GM21360 (cell line): ENCODE measurements around the gene HSPA1A.
A peak's percentile ranks its signal among the peaks of the same experiment; 100 is the strongest.

ENCODE experiments used
- ATAC-seq: cut with Tn5 transposase; IDR thresholded peaks from one replicate; pipeline ENCODE4 v1.9.1; 2021; ENCODE audit warnings: mild to moderate bottlenecking, moderate library complexity; ENCODE audit not compliant: unreplicated experiment

Gene HSPA1A

DNA sequence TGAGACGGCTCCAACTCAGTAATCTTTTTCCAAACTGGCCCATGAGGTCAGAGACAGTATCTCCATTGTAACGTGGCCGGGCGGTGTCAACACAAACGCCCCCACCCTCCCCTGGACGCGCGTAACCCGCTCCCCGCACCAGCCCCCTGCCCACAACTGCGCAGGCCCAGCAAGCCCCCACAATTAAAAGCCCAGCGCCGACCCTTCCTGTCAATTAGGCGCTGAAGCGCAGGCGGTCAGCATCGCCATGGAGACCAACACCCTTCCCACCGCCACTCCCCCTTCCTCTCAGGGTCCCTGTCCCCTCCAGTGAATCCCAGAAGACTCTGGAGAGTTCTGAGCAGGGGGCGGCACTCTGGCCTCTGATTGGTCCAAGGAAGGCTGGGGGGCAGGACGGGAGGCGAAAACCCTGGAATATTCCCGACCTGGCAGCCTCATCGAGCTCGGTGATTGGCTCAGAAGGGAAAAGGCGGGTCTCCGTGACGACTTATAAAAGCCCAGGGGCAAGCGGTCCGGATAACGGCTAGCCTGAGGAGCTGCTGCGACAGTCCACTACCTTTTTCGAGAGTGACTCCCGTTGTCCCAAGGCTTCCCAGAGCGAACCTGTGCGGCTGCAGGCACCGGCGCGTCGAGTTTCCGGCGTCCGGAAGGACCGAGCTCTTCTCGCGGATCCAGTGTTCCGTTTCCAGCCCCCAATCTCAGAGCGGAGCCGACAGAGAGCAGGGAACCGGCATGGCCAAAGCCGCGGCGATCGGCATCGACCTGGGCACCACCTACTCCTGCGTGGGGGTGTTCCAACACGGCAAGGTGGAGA, at the start of gene HSPA1A, which contains the start of gene HSPA1L:
TSS of gene HSPA1A (plus strand) at position 519 of the 814 bp plus-strand sequence. CDS start at position 733, 214 bp downstream.
TSS of gene HSPA1L (minus strand) at position 259 of the 814 bp plus-strand sequence. CDS start 3,311 bp downstream, outside the sequence.
- no peak for ATAC-seq

DNA sequence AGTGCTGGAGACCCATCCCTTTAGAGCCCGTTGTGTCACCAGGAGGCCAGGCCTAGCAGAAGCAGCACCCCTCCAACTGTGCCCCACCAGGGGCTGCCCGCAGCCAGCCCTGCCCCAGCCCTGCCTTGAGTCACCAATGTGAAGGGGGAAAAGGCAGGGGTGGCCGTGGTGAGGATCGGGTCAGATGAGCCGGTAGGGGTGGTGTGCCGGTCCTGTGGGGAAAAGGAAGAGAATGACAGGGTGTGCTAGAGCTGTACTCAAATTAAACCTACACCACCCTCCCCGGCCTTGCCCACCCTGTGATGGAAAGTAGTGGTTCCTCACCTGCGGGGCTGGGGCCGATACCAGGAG, 49.8 kb upstream of the HSPA1A start:
- ATAC-seq, result no peak

DNA sequence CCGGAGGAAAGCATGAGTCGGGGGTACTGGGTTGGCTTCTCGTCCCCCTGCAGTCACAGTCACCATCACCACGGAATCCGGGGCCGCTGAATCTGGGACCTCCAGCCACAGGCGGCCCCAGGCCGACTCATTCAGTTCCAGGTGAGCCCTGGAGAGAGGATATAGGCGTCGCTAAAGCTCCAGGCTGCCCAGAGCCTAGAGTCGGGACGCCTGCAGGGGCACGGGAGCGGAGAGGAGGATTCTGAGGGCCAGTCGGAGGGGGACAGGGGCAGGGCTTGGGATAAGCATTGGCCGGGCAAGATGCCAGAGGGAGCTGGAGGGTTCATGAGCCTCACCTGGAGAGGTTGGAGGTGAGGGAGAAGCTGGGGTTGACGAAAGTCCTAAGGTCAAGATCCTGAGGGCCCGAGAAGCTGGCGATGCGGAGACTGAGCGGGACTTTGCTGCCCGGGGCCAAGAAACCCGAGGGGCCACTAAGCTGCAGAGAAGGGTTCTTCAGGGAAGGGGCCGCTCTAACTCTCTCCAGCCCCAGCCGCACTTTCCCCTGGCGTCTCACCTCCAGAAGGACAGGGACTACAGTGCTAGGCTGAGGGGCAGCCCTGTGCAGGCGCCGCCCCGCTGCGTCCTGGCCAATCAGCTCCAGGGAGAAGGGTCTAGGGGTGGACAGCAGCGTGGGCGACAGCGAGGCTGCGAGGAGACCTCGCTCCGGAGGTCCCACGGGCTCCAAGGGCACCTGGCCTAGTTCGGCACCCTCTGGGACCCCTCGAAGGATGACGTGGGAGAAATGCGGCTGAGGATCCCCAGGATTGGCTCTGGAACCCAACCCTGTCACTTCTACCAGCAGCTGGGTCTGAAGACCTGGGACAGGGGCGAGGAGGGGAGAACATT, 49.2 kb upstream of the HSPA1A start:
- ATAC-seq, result no peak

DNA sequence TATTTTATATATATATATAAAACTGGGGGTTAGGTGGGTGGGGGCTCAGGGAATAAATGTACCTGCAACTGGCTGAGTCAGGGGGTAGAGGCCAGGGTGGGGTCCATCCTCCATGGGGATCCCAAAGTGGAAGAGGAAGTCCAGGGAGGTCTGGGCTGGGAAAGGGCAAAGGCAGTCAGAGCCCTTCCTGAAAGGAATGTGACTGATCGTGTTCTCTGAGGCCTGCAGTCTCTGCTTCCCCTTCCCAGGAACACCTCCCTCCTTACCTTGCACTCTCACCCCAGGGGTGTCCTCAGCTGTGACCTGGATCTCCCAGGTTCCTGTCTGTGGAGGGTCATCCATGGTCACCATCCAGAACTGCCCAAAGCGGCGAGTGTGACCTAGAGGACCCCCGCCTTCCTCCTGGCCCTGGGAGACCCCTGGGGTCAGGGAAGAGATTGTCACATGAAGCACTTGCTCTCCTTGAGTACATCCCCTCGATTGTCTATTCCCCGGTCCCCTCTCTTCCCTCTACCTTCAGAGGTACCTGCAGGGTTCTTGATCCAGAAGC, 48.2 kb upstream of the HSPA1A start:
- ATAC-seq, result no peak

DNA sequence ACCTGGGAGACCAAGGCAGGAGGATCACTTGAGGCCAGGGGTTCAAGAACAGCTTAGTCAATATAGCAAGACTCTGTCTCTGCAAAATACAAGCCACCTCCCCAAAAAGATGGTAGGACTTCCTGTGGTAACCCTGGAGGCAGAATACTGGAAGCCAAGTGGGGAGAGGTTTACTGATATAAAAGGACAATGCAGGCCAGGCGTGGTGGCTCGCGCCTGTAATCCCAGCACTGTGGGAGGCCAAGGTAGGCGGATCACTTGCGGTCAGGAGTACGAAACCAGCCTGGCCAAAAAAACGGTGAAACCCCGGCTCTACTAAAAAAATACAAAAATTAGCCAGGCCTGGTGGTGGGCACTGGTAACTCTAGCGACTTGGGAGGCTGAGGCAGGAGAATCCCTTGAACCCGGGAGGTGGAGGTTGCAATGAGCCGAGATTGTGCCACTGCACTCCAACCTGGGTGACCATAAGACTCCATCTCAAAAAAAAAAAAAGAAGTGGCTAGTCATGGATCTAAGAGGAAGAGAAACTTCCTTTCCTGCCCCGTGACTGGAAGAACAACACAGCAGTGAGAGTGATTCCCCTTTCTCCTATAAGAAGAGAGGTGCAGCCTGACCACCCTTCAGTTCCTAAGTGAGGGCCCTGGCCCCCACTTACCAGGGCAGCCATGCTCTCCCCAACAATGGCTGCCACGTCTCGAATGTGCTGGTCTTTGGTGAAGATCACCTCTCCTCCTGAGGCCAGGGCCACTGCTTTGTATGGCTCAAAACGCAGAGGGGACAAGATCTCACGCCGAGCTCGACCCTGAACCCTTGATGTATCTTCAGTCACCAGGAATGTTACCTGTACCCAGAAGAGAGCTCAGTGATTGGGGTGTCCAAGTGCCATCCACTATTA, 46.7 kb upstream of the HSPA1A start:
- ATAC-seq, result no peak

DNA sequence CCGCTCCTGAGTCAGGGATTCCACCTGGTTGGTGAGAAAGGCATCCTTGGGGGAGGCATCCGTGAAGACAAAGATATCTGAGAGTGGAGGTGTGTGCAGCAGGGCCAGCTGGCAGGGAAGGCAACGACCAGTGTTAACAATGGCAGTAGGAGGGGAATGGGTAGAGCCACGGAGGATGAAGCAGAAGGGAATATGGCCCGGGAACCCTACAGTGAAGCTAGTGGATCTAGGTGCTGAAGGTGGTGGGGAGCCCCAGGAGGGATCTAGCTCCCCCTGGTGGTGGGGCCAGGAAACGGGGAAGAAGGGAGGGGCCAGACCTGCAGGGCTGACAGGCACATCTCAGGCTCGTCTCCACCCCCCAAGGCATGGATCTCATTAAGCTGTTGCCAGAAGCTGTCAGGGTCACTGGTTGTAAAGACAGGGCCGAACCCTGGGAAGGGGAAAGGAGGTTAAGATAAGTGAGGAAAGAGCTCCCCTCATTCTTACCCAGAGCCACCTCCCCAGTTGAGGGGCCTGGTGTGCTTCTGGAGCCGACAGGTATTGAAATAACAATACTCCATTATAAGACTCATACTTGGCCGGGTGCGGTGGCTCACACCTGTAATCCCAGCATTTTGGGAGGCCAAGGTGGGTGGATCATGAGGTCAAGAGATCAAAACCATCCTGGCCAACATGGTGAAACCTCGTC, 45.5 kb upstream of the HSPA1A start:
- no peak for ATAC-seq

DNA sequence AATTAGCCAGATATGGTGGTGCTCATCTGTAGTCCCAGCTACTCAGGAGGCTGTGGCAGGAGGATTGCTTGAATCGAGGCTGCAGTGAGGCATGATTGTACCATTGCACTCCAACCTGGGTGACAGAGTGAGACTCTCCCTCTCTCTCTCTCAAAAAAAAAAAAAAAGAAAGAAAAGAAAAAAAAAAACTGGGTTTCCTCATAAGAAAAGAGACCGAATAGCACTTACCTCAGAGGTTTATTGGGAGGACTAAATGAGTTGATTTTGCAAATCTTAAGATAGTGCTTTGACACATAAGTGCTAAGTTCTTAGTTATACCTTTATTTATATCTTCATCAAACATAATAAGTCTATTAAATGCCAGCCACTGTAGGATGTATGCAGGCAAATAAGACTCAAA, 44.5 kb upstream of the HSPA1A start:
- ATAC-seq, result no peak

DNA sequence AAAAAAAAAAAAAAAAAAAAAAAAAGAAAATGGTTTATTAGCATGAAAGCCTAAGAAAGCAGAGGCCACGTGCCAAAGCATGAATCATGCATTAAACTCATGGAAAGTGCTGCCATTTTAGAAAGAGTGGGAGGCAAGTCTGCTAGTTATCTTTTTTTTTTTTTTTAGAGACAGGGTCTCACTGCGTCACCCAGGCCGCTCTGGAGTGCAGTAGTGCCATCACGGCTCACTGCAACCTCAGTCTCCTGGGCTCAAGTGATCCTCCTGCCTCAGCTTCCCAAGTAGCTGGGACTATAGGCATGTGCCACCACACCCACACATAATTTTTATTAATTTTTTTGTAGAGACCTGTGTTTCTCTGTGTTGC, 43.4 kb upstream of the HSPA1A start:
- no peak for ATAC-seq

DNA sequence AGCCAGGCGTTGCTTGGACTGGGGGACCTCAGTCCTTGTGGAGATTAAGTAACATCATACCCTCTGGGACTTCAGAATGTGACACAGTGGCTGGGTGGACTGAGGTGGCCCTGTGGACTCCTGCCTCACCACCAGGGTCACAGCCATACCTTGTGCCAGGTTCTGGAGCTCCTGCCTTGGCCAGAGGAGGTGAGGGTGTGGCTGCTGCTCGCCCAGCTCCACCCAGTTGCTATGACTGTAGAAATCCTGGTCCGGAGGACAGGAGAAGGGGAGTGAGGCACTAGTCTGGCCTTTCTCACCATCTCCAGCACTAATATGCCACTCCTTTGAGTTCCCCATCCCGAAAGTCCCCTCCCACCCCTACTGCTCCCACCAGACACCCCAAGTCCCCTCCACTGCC, 40.2 kb upstream of the HSPA1A start:
- ATAC-seq, result no peak

DNA sequence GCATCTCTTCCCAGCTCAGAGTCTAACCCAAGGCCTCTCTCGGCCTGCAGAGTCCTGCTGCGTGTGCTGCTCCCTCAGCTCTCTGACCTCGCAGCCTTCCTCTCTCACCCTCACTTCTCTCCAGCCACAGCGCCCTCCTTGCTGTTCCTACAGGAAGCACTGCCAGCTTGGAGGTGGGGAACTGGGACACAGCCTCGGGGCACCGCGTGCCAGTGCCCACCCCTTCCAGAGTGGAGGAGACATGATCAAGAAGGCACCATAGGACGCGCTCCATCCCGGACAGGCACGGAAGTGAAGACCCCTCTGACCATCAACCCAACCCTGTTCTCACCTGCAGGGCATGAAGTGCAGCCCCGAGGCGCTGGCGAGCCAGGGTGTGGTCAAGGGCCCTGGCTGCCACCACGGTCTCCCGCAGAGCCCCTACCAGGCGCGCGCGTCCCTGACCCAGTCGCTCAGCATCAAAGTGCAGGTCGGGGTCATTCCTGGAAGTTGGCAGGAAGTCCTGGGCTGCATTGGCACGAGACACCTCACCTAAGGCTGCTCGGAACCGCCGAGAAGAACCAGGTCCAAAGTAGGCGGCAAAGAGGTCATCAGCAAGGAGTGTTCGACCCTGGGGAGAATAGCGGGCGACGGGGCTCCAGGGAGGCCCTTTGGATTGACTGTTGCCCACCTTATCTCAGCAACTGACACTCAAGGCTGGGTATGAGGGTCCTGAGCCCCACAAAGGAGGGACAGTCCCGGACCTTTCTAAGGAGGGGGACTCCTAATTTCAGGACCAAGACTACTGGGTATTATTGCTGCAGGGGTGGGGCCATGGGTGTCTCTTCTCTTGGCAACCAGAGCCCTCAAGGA, 39.5 kb upstream of the HSPA1A start:
- ATAC-seq, result no peak

DNA sequence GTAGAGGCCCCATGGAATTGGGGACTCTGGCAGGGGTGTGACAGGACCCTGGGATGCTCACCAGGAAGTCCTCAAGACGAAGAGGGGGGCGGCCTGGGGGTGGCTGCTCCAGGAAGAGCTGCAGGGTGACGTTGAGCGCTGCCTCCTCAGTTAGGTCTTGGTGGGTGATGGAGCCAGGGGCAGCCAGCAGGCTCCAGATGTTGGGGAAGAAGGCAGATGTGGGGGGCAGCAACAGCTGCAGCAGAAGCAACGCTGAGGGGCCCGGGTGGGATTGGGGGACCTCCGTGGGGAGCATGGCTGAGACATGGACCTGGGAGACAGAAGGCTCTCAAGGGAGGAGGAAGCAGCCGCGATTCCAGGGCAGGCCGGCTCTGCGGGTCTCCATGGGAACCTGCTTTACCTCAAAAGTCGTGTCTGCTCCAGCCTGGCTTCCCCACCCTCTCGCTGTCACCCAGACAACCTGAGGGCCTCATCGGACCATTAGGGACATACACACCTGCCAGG, 38.8 kb upstream of the HSPA1A start:
- peak; percentile 14 for ATAC-seq

DNA sequence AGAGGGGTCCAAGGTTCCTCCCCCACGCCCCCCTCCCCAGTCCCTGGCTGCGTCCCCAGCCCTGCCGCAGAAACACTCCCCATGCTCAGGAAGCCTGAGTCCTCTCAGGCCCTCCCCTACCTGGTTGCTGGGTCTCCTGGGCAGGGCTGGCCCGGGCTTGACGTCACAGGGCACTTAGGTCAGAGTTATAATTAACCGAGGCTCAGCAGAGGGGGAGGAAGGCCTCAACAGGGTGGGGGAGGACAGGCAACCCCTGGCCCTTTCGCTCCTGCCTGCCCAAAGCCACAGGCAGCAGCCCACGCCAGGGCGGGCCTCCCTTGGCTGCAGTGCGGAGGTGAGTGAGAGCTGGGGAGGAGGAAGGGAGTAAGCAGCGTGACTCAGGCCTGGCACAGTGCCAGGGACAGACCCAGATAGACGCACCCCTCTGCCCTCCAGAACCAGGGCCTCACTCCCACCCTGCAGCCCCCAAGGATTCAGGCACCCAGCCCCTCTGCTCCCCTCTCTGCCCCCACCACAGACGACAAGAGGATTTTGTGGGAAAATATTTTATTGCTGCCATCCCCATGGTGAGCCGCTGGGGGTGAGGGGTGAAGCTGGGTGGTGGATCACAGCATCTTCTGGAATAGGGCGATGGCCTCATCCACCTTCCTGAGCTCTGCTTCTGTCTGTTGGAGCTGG, 38.2 kb upstream of the HSPA1A start, which contains the start of gene VWA7:
TSS of gene VWA7 (minus strand) at position 340 of the 678 bp plus-strand sequence. CDS start 549 bp downstream, outside the sequence.
- ATAC-seq, result peak; percentile 62

DNA sequence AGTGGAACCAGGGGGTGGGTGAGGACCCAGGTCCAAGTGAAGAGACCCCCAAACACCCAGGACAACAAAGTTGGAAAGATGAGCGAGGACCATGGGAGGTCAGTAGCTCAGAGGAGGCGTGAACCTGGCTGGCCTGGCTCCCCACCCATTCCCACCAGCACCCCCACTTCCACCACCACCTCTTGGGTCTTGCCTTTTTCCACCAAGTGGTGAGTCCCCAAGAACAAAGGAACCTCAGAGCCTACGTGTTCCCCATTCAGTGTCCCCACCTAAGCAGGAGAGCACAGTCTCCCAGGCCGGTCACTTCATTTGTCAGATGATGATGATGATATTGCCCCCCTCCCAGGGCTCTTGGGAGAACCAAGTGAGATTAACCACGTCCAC, 37.7 kb upstream of the HSPA1A start:
- ATAC-seq, result no peak

DNA sequence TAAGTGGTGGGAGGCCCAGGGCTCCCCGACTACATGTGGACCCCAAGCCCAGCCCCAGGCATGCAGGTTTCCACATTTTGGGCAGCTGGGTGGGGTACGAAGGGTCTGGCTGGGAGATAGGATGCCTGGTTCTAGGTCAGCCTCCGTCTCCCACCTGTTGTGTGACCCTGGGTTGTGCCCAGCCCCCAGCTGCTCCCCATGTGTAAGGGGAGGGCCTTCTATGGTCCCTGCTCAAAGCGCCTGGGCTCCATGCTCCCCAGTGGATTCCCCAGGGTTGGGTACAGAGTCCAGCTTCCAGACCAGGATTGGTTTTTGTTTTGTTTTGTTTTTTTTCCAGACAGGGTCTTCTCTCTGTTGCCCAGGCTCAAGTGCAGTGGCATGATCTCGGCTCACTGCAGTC, 37.1 kb upstream of the HSPA1A start:
- no peak for ATAC-seq

DNA sequence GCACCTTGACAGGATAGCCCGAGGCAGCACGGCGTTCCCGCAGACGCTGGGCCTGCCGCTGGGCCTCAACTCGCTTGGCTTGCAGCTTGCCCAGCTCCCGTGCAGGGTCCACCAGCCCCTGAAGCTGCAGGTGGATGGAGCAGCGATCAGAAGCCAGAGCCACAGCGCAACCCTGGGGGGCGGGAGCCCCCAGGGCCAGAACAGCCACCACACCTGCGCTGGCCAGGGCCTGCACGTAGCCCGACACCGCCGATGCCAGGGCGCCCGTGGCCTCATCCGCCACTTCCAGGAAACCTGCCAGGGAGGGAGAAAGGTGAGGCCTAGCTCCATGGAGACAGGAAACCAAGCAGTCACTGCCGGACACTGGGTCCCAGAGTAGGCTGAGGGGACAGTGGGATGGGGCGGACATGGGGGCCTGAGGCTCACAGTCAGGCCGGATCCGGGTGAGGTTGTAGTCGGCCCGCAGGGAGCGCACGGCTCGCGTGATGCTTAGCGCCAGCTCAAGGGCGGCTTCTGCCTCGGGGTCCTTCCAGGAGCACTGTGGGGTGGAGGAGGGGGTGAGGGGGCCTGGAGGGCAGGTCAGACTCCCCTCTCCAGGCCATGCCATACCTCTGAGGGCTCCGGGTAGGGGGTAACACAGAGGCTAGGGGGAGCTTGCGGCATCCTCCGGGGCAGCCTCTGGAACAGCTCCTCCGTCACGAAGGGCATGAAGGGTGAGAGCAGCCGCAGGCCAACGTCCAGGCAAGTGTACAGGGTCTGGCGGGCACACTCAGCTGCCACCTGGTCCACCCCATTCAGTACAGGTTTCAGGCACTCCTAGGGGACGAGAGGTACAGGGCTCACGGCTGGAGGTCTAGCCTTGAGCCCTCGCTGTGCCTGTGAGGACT, 36.1 kb upstream of the HSPA1A start:
- ATAC-seq, result no peak

DNA sequence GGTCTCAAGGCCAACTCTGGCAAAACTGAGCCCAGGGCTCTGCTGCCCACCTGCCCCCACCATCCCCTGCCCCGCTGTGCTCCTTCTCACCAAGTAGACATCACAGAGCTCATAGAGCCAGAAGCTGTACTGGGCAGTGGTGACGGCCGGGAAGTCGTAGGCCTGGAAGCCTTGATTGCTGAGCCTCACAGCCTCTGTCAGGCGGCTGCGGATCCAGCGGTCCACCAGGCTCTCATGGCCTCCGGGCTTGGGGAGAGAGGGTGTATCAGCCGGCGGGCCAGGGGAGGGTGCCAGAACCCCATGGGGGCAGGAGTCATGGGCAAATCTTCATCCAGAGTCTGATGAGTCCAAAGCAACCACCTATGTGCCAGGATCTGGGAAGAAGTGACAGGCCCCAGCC, 35.4 kb upstream of the HSPA1A start:
- ATAC-seq, result no peak

DNA sequence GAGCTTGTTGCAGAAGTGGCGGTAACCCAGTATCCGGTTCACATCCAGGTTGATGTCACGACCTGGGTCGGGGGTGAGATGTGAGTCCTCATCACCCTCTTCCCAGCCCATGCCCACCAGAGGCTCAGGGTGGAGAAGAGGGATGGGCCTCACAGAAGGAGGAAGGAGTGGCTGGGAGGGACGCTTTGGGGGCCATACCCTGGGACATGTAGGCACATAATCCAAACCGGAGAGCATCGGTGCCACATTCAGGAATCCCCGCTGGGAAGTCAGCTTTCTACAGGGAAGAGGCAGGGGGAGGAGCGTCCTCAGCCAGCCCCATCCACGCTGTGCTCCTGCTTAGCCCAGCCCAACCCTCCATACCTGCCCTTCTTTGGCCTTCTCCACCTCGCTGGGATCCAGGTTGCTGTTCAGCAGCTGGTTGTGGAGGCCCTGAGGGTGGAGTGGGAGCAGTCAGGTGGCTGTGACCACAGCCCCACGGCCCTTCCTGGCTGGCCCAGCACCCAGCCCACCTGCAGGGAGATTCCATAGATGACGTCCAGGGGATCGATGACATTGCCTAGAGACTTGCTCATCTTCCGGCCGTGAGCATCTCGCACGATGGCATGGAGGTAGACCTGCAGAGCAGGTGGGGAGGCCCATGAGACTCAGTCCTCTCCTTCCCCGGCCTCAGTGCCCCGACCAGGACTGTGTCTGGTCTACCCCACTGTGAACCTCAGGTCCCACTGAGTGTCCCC, 34.7 kb upstream of the HSPA1A start:
- ATAC-seq, result no peak
